Calu3 (cell line): ENCODE results near the gene GALNT6. TPM values are rescaled to one million over a fixed set of nuclear protein-coding genes. Genes with fewer than 3 reads are reported as not detected.

ENCODE experiments used
- BruUV-seq: library from RNA; stranded (reverse); fragments of 400-500 nt; replicated peaks from 2 replicates; lab custom pipeline; 2021; lab: Mats Ljungman, UMichigan
- CTCF ChIA-PET: fragments of 300-600 bp; sonication (Branson Sonifier 250); formaldehyde crosslinking; loops from one replicate; lab custom pipeline; 2022; ENCODE audit warnings: antibody characterized with exemption; lab: Charles Lee
- DNase-seq: peaks from one replicate; pipeline ENCODE4 v3.0.0; 2022
- H3K27ac Mint-ChIP-seq: one replicate; pipeline ENCODE4 v1.8.0; 2022; ENCODE audit warnings: mixed read lengths; ENCODE audit not compliant: unreplicated experiment
- H3K27me3 Mint-ChIP-seq: one replicate; pipeline ENCODE4 v1.8.0; 2022; ENCODE audit warnings: mixed read lengths; ENCODE audit not compliant: unreplicated experiment
- H3K36me3 Mint-ChIP-seq: one replicate; pipeline ENCODE4 v1.8.0; 2022; ENCODE audit warnings: mild to moderate bottlenecking, moderate library complexity, mixed read lengths; ENCODE audit not compliant: insufficient read depth, unreplicated experiment
- H3K4me1 Mint-ChIP-seq: one replicate; pipeline ENCODE4 v1.8.0; 2022; ENCODE audit warnings: mild to moderate bottlenecking, low read depth, mixed read lengths; ENCODE audit not compliant: unreplicated experiment
- H3K4me3 Mint-ChIP-seq: one replicate; pipeline ENCODE4 v1.8.0; 2022; ENCODE audit warnings: mild to moderate bottlenecking, low read depth, moderate library complexity, mixed read lengths; ENCODE audit not compliant: unreplicated experiment
- H3K9me3 Mint-ChIP-seq: one replicate; pipeline ENCODE4 v1.8.0; 2022; ENCODE audit warnings: low read depth, mixed read lengths; ENCODE audit not compliant: unreplicated experiment
- CTCF ChIP-seq: fragments of 200-600 bp; IDR thresholded peaks from one replicate; pipeline ENCODE4 v1.8.0; 2022; ENCODE audit warnings: antibody characterized with exemption; ENCODE audit not compliant: unreplicated experiment
- intact Hi-C: fragments of 100-400 bp; cut with micrococcal nuclease; formaldehyde crosslinking; loops from one replicate; pipeline ENCODE4 v1.10.0; 2022; ENCODE audit not compliant: unreplicated experiment
- total RNA-seq: library from RNA; stranded (reverse); gene quantifications from 2 replicates; pipeline ENCODE4 v1.2.3, GENCODE V29; 2022

GALNT6 gene
- total RNA-seq, 1 experiment from 2014 or later: 45.3 TPM

GRCh38 chr12:51424662-51425539, 33.7 kb upstream of the GALNT6 start, which contains the start of gene SLC4A8:
TSS of gene SLC4A8 (plus strand) at chr12:51424831. CDS start at chr12:51424988, 157 bp downstream.
- Mint-ChIP-seq H3K36me3 (no peaks in the 10 kb centered on the region), H3K4me3 (peak within 1 kb of the TSS; percentile 48), H3K4me1 (no peaks in the 10 kb centered on the region), H3K9me3 (no peaks in the 10 kb centered on the region), H3K27ac (no peak within 1 kb of the TSS), H3K27me3 (peaks cover 77% of the 10 kb centered on the region)
- CTCF ChIA-PET: no interaction called here
- no TSS peak for BruUV-seq
- peak; percentile 77 for TF ChIP-seq CTCF
- peak; percentile 76 for DNase-seq
- intact Hi-C loops: loop anchor here (10.0 kb wide), 1 partner anchor 250 kb away; no protein-coding TSS in a partner anchor

- Mint-ChIP-seq H3K36me3 (no peaks in the 10 kb centered on the region), H3K4me1 (no peaks in the 10 kb centered on the region), H3K9me3 (no peaks in the 10 kb centered on the region), H3K27ac (no peak overlapping the region), H3K27me3 (peaks cover 75% of the 10 kb centered on the region), H3K4me3 (peak overlapping the region; percentile 48)
- TF ChIP-seq CTCF: no peak
- CTCF ChIA-PET: no interaction called here
- BruUV-seq: no TSS peak
- intact Hi-C loops: loop anchor here (10.0 kb wide), 1 partner anchor 251 kb away; no protein-coding TSS in a partner anchor
- DNase-seq: no peak
Observed at GRCh38 chr12:51424094-51424661, 33.0 kb upstream of the GALNT6 start.

- Mint-ChIP-seq H3K4me1 (no peaks in the 10 kb centered on the region), H3K9me3 (no peaks in the 10 kb centered on the region), H3K36me3 (no peaks in the 10 kb centered on the region), H3K4me3 (no peak overlapping the region), H3K27ac (no peak overlapping the region), H3K27me3 (peaks cover 49% of the 10 kb centered on the region)
- peak; percentile 55 for TF ChIP-seq CTCF
- peak; percentile 54 for DNase-seq
- BruUV-seq: no TSS peak
- intact Hi-C loops: loop anchor here (1.0 to 10.0 kb wide), 4 partner anchors 111 to 453 kb away; no protein-coding TSS in a partner anchor
- CTCF ChIA-PET: interaction anchor here (0.5 to 2.7 kb wide), 6 partner anchors 108 to 437 kb away, joined by 3 to 12 read pairs (median 5); a partner anchor contains a TSS
Observed at GRCh38 chr12:51421266-51421884, 30.2 kb upstream of the GALNT6 start.

- H3K36me3 Mint-ChIP-seq: no peaks in the 10 kb centered on the region
- no peak for DNase-seq
- peaks cover 32% of the 10 kb centered on the region for H3K27me3 Mint-ChIP-seq
- no peak overlapping the region for H3K4me3 Mint-ChIP-seq
- intact Hi-C loops: loop anchor here (2.0 to 10.0 kb wide), 3 partner anchors 255 to 455 kb away; no protein-coding TSS in a partner anchor
- BruUV-seq: no TSS peak
- no peaks in the 10 kb centered on the region for H3K9me3 Mint-ChIP-seq
- H3K4me1 Mint-ChIP-seq: no peaks in the 10 kb centered on the region
- H3K27ac Mint-ChIP-seq: no peak overlapping the region
- TF ChIP-seq CTCF: no peak
- CTCF ChIA-PET: no interaction called here
Observed at GRCh38 chr12:51419425-51420193, 28.4 kb upstream of the GALNT6 start.
